NCI-H2196 treated with DMSO at 0.1 percent for 48 hours (cell line): ENCODE data around the gene HTT.

Experiments used
- DNase-seq: peaks from one replicate; lab custom pipeline; 2025; ENCODE audit not compliant: unreplicated experiment; lab: John Stamatoyannopoulos, UW

The HTT gene

DNA sequence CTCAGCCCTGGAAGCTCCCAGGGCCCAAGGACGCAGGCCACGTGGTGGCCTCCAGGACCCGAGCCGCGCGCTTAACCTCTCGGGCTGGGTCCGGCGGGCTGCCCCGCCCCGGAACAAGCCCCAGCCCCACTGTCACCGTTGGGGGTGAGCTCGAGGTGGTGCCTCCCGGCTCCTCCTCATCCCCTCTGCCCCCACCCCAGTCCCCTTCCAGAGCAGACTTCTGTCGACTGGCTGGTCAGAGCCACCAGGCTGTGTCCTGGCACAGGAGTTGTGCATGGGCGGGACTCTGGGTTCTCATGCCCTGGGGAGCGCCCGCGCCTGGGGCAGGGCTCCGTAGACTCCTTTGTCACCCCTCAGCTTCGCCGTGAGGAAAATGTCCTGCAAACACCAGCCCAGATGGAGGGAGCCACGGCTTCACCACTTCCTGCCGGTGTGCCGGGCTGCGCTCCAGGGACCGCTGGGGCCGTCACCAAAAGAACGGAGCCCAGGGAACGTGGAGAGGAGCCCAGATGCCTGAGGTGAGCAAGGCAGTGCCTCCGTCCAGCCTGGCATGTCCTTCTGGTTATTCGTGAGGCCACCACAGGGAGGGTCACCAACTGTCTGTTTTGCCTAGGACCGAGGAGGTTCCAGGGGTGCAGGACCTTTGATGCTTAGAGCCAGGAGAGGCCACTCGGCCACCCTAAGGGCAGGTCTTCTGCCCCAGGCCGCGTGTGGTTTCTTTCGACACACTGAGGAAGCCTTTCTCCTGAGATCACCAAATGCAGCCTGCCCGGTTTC is 211.3 kb downstream of the HTT start:
- no peak for DNase-seq

DNA sequence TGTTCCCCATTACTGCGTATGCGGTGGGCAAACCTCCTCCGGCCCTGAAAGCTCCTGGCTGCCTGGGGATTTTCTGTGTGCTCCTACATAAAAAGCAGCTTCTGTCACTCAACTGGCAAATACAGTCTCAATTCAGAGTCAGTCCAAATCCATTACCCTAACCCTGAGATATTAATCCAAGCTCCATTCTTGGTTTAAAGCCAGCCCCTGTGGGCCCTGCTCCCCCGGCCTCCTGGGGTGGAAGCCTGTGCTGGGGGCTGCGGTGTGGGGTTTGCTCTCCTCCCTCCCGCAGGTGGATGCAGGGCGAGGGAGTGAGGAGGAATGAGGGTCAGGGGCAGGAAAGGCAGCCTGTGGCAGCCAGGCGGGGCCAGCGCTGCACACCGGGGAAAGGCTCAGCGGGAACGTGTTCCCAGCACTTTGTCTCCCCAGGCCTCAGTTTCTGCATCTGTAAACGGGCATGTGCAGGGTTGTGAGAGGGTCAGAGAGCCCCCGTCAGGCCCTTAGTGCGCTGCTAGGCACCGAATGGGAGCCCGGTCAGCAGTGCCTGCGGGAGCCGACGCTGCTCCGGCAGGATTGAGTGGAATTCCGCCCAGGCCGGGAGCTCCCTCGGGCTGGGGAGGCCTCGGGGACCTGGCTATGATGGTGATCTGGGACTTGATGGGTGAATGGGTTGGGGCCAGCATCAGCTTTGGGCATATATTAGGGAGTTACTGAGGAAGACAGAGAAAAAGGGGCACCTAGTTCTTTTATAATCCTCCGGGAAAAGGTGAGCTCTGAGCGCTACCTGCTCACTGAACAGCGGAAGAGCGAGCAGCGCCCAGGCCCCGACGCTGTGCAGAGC is 212.1 kb downstream of the HTT start:
- DNase-seq, result no peak

DNA sequence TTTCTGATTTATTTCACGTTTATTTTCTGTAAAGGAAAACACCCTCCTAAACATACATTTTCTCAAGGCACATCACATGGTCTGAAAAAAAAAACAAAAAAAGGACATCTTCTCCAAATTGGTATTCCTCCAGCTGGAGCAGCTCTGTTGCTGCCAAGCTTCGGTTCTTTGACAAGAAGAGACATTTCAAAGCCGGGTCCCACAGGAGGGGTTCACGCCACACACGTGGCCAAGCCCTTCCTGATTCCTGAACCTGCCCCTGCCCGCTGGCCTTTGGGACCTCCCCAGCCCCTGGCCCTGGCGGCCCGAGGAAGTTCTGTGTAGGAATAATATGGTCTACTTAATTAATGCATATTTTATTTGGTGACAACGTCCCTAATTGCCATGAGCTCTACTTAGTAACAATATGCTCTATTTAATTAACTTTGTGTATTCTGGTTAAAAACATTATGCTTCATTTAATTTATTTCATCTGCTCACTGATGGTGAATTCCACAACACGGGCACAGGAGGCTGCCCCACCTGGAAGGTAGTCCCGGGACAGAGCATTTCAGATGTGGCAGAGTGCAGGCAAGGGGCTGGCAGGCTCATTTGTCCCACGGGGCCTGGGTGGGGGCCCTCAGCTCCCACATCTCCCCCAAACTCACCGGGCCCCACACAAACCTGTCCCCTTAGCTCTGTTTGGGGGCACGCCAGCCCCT is 212.9 kb downstream of the HTT start:
- DNase-seq, result no peak

DNA sequence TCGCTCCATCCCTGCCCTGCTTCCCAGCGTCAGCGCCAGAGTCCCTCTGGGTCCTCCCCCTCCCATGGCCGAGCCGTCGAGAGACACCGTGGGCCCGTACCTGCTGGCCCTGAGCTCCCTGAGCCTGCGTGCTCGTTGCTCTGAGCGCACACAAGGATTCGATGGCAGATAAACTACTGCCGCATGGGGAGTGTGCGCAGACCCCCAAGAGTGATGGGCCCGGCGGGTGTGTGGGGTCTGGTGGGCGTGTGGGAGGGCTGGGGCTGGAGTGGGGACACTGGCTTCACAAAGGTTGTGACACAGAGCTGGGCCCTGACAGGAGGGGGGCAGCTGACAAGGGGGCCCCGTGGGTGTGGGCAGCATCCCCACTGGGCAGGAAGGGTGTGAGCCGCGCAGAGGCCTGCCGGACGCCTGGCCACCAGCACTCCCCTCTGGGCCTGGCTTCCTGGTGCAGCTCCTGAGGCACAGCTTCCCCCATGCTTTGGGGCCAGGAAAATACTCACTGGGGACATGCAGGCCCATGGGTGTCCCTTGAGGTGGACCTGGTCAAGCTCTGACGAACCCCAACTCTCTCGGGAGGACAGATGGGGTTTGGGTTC is 213.6 kb downstream of the HTT start:
- DNase-seq, result no peak

DNA sequence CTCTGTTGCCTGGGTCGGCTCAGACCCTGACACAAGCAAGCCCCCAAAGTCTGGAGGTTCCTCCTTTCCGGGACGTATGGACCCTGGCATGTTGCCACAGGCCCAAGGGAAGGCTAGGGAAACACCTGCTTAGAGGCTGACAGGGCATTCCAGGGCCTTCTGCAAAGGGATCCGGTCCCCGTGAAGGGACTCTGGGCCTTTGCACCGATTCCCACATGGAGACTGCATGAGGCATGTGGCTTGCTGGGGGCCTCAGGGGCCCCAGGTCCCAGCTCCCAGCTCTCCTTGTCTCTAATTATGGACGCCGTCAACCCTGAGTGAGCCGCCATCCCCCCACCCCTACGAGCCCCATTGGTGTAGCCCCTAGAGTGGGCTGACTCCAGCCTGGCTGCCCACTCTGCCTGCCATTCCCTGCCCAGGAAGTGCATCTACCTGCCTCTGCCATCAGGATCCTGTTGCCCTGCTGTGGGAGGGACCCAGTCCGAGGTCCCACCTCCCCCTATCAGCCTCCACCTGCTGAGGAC is 214.2 kb downstream of the HTT start:
- DNase-seq, result no peak

DNA sequence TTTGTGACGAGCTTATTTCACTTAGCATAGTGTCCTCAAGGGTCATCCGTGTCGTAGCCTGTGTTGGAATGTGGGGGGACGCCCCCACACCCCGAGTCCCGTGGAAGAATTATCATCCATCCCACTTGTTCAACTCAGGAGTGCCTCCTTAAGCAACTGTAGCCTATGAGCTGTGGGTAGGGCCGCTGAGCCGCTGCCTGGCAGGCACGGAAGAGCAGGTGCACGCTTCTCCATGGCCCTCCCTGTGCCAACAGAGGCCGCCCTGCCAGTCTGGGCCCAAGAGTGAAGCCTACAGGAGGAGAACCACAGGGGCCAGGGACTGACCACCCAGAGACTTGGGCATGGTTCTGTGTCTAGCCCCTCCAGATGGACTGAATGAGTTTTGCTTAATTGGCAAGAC is 216.0 kb downstream of the HTT start:
- peak; percentile 14 for DNase-seq

DNA sequence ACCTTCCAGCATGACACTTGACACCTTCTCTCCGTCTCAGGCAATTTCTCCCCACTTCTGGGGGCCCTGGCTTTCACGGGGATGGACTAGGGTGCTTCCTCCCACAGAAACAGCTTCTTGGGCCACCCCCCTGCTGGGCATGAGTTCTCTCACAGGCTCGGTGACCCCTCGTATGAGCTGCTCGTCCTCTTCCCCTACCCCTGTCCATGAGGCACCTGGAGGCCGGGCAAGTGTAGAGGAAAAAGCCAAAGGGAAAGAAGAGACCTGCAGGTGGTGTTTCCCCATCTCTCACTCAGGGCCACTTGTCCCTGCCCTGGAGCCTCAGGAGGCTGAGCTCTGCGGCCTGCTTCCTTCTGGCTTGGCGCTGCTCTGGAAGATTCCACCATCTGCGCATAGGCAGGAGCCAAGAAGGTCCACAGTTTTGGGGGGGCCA is 216.4 kb downstream of the HTT start:
- no peak for DNase-seq

DNA sequence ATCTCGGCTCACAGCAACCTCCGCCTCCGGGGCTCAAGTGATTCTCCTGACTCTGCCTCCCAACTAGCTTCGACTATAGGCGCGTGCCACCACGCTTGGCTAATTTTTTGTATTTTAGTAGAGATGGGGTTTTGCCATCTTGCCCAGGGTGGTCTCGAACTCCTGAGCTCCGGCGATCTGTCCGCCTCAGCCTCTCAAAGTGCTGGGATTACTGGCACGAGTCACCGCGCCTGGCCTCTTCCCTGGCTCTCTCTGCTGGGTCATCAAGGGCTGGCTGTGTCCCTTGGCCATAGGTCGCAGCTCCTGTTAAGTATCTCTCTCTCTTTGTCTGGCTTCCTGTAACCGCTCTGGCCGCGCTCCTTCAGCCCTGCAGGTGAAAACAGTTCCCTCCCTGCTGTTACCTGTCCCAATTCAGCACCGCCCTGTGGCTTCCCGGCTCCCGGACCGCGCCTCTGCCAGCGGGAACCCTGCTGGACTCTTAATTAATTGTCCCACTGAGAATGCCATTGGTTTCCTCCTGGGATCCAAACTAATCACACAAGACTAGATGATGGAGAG is 217.0 kb downstream of the HTT start:
- peak; percentile 65 for DNase-seq

DNA sequence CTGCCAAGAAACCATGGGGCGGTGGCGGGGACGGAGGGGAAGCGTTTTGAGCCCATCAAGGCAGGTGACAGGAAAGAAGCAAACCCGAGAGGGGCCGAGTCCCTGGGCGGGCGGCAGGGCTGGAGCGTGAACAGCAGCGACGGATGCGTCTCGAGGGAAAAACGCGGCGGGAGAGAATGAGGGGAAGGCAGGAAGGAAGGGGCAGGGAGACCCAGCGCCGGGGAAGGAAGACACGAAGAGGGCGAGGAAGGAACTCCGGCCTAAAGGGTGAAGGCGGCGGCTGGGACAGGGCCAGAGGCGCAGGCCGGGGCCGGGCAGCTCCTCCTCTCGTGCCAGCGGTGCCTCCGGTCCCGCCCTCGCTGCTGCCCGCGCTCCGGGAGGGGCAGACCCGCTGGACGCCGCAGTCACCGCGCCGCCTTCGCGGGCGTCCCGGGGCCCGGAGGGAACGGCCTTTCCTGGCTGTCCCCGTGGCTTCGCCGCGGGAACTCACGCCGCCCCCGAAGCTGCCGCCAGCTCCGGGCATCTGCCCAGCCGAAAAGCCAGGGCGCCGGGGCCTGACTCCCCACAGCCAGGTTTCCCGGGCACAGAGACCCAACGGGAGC is 217.6 kb downstream of the HTT start:
- DNase-seq, result peak; percentile 65

DNA sequence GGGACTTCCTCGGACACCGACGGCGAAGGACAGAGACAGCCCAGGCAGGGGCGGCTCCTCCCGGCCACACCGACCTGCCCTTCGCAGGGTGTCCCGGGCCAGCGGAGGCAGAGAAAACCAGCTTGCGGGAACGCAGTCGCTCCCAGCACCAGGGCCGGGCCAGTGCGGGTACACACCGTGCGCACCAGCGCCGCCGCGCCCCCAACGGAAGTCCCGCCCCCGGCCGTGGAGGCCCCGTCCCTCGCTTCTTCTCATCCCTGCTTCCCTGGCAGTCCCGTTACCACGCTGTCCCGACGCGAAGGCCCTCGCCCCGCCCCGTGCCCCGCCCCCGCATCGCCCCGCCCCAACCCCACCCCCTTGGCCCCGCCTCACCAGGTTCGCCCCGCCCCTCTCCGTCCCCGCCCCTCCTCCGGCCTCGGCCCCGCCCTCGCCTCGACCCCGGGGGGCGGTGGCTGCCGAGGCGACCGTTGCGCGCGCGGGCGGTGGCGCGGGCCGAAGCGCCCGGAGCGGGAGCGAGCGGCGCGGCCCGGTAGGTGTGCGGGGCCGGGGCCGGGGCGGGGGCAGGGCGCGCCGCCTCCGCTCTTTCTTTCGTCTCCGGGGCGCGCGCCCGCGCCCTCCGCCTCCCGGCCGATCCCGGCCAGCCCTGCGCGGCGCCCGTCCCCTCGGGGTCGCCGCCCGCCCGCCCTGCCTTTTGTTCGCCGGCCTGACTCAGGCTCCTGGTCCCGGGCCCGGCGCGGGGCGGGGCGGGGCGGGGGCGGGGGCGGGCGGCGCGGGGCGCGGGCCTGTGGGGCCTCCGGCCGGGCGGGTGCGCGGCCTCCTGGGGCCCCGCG is 218.3 kb downstream of the HTT start, which contains the start of gene RGS12:
TSS of gene RGS12 (plus strand) at position 451 of the 830 bp plus-strand sequence. CDS start 23,150 bp downstream, outside the sequence.
- DNase-seq, result peak; percentile 84
